Measurements from ENCODE around the gene SLC7A7. TPM values are rescaled to one million over a fixed set of nuclear protein-coding genes. Genes with fewer than 3 reads are reported as not detected.

Gene SLC7A7
- total RNA-seq, 1 experiment from 2014 or later: 3.1 TPM

DNA sequence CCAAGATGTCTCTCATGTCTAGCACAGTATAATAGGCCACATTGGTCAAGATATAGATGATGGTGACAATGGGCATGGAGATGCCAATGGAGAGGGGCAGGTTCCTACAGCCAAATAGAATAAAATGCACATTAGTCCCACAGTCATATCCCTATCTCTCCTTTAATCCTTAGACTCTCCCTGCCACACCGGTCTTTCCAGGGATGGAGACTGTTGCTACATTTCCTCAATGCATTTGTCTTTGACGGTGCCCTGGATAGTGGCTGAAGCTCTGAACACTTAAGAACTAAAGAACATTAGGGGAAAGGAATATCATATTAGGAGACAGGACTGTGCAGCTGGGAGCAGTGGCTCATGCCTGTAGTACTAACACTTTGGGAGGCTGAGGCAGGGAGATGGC, 39.0 kb downstream of the SLC7A7 start:
- H3K79me1 ChIP-seq (ENCODE audit: insufficient read depth, low read depth, low read length, poor library complexity, severe bottlenecking): no peaks in the 10 kb centered on the region
- H3K56ac ChIP-seq (ENCODE audit: insufficient read length, low read depth, low read length): no peak overlapping the region
- no peak overlapping the region for H3K4ac ChIP-seq (ENCODE audit: low read depth, low read length)
- no peak overlapping the region for H2AK5ac ChIP-seq (ENCODE audit: insufficient read length, low read length)
- no peaks in the 10 kb centered on the region for H3K9me3 ChIP-seq (ENCODE audit: control insufficient read depth, low read depth, low read length)
- no peak overlapping the region for H2BK20ac ChIP-seq (ENCODE audit: low read depth, low read length, poor library complexity, severe bottlenecking)
- H2BK15ac ChIP-seq (ENCODE audit: low read depth, low read length): no peak overlapping the region
- Mint-ChIP-seq H3K4me3 (no peak overlapping the region), H3K4me1 (peaks cover 8 to 11% of the 10 kb centered on the region in 2 experiments), H3K9me3 (no peaks in the 10 kb centered on the region), H3K27me3 (ENCODE audit: low read depth) (no peaks in the 10 kb centered on the region), H3K36me3 (ENCODE audit: insufficient read depth in 1 of 3, low read depth in 3 of 3) (peaks cover 8 to 22% (median 9%) of the 10 kb centered on the region in 3 experiments), H3K27ac (no peak overlapping the region)
- no peak overlapping the region for H3K27ac ChIP-seq (ENCODE audit: insufficient read length, low read depth, low read length)
- no CpG with 5 or more reads among the region's 2 CpGs for WGBS (ENCODE audit: extremely low coverage, insufficient read length, low lambda C conversion rate)
- no peak overlapping the region for H3T11ph ChIP-seq (ENCODE audit: low read length)
- H4K91ac ChIP-seq (ENCODE audit: insufficient read length, low read depth, low read length): no peak overlapping the region
- no peaks in the 10 kb centered on the region for H3K27me3 ChIP-seq (ENCODE audit: insufficient read depth, low read length)
- no peaks in the 10 kb centered on the region for H3K79me2 ChIP-seq (ENCODE audit: insufficient read depth, low read length)
- no peak overlapping the region for H2BK120ac ChIP-seq (ENCODE audit: low read depth, low read length, poor library complexity, severe bottlenecking)
- no peak overlapping the region for H2BK12ac ChIP-seq (ENCODE audit: insufficient read length, low read depth, low read length)
- H3K9ac ChIP-seq (ENCODE audit: extremely low read depth, insufficient read length, low read length): no peak overlapping the region
- no peaks in the 10 kb centered on the region for H3K23me2 ChIP-seq (ENCODE audit: insufficient read length, low read depth, low read length, poor library complexity, severe bottlenecking)
- TF ChIP-seq, protein P1, sequence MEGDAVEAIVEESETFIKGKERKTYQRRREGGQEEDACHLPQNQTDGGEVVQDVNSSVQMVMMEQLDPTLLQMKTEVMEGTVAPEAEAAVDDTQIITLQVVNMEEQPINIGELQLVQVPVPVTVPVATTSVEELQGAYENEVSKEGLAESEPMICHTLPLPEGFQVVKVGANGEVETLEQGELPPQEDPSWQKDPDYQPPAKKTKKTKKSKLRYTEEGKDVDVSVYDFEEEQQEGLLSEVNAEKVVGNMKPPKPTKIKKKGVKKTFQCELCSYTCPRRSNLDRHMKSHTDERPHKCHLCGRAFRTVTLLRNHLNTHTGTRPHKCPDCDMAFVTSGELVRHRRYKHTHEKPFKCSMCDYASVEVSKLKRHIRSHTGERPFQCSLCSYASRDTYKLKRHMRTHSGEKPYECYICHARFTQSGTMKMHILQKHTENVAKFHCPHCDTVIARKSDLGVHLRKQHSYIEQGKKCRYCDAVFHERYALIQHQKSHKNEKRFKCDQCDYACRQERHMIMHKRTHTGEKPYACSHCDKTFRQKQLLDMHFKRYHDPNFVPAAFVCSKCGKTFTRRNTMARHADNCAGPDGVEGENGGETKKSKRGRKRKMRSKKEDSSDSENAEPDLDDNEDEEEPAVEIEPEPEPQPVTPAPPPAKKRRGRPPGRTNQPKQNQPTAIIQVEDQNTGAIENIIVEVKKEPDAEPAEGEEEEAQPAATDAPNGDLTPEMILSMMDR (conservative IDR thresholded peaks at IDR 0.05): no peak
- H3K14ac ChIP-seq (ENCODE audit: insufficient read depth, low read length): no peak overlapping the region
- H4K5ac ChIP-seq (ENCODE audit: insufficient read length, low read depth, low read length): no peak overlapping the region
- H2AFZ ChIP-seq (ENCODE audit: low read length): no peak overlapping the region
- no peak overlapping the region for H4K8ac ChIP-seq (replicated peaks; ENCODE audit: insufficient read length, low read depth, low read length)
- no peaks in the 10 kb centered on the region for H3K4me1 ChIP-seq (ENCODE audit: insufficient read depth, low read length)
- no peaks in the 10 kb centered on the region for H4K20me1 ChIP-seq (ENCODE audit: control insufficient read depth, insufficient read depth, insufficient read length)
- no peak overlapping the region for H2BK5ac ChIP-seq (ENCODE audit: insufficient read length, low read length)
- H3K4me2 ChIP-seq (ENCODE audit: insufficient read depth, insufficient read length, low read length): no peak overlapping the region
- no peak overlapping the region for H3K18ac ChIP-seq (ENCODE audit: insufficient read length, low read depth, low read length)
- H3K23ac ChIP-seq (ENCODE audit: insufficient read length, low read depth, low read length): no peak overlapping the region
- no peak for DNase-seq

All from H9 (cell line).